Activated naive CD4-positive, alpha-beta T cell (primary cell): ENCODE measurements around the gene SNX9.
"Not testable (repeated sequence)": the region's sequence is repeated elsewhere in the genome, so short reads cannot be mapped to it uniquely, and the experiment has no call there.

Experiments used
- DNase-seq, 4 experiments: peaks; one replicate each; lab custom pipeline; 2025; lab: John Stamatoyannopoulos, UW

Gene SNX9

DNA sequence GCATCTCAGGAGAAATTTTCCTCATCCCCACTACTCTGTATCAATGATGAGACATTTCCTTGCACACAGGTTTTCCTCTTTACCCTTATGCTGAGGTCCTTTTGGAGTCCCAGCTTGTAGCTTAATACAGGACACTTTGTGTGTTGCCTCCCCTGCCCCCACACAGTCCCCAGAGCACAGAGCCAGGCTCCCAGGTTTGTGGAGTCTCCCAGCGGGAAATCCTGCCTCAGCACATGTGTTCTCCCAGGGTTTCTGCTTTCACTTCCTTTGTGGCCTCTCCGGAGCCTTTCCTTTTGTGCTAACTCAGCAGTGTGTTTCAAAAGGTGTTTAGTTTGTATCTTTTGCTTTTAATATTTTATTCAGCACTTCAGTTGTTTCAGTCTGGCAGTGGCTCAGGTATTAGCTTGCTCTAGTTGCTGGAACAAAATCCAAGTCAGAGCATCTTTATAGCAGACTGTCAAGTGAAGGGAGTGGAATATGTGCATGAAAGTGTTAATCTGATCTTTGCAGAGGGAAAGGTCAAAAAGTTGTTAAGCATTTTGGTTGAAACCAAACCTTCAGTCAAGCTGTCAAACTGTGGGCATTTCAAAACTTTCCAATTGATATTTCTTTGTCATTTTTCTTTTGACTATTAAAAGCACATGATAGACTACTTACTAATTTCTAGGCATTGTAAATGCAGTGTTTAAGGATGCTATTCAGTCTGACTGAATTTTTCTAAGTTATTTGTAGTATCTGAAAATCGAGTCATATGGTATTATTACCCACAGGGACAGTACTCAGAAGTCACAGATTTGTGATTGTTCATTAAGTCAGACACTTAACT is 8.6 kb downstream of the SNX9 start:
- DNase-seq = no peak

DNA sequence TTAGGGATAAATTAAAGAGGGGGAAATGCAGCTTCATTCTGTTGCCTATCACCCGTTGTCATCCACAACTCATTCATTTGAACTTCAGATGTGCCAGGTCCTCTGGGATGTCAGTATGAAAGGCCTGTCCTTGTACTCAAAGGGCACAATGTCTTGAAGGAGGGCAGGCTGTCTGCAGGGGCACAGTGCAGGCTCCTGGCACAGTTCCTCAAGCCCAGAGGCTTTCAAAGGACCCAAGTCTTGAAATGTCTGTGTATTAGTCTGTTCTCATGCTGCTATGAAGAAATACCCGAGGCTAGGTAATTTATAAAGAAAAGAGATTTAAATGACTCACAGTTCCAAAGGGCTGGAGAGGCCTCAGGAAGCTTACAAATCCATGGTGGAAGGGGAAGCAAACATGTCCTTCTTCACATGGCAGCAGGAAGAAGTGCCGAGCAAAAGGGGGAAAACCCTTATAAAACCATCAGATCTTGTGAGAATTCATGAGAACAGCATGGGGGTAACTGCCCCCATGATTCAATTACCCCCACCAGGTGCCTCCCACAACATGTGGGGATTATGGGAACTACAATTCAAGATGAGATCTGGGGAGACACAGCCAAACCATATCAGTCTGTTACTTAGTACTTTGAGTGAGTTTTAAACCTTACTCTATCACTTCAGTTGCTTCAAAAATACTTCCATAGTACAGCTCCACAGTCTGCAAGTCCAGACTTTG is 9.4 kb downstream of the SNX9 start:
- no peak for DNase-seq

DNA sequence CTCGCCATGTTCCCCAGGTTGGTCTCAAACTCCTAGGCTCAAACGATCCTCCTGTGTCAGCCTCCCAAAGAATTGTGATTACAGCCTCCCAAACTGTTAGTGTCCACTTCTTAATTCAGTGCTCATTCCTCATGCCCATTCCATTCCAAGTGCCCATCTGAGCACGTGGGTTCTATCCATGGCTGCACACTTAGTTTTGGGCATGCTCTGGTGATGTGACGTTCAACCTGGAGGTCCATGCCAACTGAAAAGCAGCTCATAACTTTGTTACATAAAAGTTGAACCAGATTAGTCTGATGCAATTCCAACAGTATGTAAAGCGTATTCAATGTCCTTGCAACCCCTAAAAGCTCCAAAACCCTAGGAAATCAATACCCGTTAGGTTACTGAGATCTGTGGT is 11.5 kb downstream of the SNX9 start:
- no peak for DNase-seq

DNA sequence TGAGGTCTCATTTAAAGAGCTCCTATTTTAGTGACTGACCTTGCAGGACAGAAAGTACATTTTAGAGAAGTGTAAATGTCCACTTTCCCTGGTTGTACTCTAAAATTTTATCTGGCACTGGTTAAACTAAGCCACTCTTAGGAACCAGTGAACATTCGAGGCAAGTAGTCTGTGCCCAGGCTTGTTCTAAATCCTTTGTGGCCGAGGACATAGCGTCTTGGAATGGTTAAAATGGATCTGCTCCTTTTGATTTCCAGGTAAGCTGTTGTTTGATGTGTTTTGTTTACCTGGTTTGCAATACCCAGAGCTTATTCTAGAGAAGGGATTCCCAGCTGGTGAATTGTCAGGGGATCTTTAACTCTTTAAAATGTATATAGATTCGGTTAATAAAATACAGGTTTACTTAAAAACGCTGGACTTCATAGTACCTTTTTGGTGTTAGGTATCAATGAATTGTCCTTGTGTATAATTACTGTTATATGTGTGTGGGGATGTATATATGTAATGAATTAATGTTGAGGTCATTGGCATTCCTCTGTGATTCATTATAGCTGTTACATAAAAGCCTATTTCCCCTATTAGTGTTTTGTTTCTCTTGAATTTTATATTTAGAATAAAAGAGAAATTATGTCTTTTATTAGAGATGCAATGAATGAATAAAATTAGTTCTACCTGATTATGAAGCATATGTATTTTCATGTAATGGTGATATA is 15.8 kb downstream of the SNX9 start:
- no peak for DNase-seq

DNA sequence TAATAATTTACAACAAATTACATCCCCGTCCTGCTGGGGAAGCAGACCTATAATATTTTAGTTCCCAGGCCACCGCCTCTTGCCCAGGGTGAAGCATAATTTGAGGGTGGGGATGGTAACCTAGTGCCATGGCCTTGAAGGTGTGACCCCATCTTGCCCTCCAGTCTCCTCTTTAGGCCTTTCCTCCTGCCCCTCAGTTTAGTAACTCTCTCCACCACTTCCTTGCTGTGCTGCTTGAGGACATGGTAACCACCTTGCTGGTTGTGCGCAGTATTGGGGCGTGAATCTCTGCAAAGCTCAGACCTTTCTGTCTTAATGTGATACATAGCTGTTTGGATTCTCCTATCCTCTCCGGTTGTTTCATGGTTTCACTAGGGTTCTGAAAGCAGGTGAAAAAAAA is 16.6 kb downstream of the SNX9 start:
- no peak for DNase-seq

DNA sequence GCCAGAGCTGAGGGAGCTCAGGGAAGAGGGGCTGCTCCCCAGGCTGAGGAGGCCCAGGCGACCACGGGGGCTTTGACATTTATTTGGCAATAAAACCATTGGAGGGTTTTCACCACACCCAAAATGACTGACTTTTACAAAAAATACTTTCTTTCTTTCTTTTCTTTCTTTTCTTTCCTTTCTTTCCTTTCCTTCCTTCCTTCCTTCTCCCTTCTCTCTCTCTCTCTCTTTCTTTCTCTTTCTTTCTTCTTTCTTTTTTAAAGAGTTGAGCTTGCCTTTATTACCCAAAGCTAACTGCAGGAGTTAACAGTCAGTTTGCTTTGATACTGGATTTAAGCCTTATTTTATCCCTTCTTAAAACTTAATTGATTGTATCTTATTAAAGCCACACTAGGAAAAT is 17.2 kb downstream of the SNX9 start:
- no peak for DNase-seq

DNA sequence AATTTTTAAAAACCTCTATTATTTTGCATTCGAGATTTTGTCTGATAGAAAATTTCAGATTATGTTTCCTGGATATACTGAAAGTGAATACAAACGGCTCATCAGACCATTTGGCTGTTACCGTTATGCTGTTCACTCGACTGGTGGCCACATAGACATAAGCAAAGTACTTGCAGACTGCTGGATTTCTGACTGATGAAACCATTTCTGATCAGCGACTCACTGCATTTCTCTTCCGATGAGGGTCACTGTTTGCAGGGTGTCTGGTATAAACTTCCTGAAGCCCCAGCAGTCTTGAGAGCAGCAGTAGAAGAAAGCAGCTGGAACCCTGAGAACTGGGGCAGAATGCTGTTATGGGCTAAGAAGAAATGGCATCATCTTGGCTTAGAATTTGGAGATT is 17.7 kb downstream of the SNX9 start:
- DNase-seq = no peak

DNA sequence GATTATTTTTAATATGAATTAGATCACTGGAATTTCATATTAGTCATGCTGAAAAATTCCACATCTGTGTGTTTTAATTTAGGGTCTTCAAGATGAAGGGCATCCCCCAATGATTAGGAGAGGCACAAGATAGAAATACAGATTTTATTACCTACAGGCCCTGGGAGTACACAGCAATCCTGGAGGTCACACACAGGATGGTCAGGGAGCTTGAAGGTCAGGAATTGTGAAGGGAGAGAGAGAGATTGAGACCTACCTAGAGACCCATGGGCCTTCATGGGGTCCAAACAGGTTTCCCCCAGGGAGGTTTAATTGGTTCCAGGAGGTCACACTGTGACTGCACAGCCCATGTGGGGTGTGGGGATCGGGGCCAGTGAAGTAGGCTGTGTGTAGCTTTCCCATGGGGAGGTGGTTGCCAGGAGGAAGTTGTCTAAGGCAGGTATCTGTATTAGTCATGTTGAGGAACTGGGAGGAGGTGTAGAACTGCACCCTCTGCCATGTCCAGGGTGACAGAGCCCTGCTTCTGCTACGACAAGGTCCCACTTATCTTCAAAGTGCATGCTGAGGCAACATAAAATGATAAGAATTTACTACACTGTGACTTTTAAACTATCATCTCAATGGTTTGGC is 18.3 kb downstream of the SNX9 start:
- DNase-seq = no peak

DNA sequence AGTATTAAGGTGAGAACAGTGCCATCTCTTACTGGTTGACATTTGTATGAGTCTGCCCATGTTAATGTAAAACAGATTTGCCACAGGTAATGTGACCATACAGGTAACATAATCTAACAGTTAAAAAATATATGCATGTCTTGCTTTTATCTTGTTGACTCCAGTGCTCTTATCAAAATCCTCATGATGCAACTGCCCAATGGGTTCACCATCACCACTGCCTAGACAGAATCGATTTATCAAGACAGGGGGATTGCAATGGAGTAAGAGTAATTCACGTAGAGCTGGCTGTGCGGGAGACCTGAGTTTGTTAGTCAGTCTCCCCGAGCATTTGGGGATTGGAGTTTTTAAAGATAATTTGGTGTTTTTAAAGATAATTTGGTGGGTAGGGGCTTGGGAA is 19.2 kb downstream of the SNX9 start:
- DNase-seq = no peak

DNA sequence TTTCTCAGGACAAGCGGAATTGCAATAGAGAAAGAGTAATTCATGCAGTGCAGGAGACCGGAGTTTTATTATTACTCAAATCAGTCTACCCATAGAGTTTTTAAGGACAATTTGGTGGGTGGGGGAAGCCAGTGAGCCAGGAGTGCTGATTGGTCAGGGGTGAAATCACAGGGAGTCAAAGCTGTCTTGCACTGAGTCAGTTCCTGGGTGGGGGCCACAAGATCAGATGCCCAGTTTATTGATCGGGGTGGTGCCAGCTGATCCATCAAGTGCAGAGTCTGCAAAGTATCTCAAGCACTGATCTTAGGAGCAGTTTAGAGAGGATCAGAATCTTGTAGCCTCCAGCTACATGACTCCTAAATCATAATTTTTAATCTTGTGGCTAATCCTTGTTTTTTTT is 21.1 kb downstream of the SNX9 start:
- DNase-seq = not testable (repeated sequence)

DNA sequence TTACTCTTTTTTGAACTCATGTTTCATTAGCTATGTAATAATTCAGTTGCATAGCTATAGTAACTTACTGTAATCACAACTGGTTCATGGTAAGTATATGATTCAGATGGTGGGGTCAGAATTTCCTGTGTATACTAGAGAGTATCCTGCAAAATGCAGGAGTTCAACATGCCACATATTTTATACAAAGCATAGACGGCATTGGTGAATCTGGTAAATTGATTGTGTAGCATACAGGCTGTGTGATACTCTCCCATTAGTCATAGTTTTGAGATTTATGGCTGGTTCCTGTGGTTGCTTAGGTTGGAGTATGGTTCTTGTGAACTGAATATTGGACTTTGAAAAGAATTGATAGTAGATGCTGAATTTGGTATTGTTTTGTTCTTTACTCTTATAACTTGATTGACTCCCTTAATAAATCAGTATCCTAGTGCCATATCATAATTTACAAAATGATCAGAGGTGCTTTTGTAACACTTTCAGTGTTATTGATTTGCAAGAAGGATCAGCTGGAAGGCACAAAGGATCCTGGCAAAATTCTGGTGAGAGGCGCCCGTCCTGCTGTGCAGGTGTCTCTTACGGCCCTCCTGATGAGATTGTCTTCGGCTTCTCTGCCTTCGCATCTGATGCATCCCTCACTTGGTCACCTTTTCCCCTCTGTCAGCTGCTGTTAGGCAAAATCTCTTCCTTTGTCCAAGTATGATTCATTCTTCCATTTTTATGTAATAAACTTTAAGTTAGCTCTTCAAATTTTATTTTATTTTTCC is 22.6 kb downstream of the SNX9 start:
- DNase-seq = no peak

DNA sequence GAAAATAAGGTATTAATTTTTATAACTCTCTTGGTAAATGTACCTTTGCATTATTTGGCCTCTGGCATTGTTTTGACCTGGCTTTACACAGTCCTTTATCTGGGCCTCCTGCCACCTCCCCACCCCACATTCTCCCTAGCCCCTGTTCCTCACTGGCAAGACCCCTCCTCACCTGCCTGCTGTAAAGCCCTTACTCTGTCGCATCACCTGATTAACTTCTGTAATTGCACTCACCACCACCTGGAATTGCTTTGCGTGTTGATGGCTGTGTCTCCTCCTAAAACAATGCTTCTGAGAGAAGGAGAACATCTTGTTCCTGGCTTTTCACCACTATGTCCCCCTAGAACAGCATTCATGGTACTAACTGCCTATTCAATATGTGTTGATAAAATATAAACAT is 24.8 kb downstream of the SNX9 start:
- no peak for DNase-seq

DNA sequence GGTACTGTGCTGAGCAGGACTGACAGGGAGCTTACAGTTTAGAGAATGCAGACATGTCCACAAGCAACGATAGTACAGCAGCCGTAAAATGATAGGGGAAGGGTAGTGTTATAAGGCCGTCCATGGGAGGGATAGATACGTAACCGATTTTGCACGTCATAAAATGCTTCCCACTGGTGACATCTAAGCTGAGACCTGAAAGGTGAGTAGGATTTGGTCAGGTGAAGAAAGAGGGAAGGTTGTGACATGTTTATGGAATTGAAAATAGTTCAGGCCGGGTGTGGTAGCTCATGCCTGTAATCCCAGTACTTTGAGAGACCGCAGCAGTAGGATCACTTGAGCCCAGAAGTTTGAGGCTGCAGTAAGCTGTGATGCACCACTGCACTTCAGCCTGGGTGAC is 25.6 kb downstream of the SNX9 start:
- no peak for DNase-seq

DNA sequence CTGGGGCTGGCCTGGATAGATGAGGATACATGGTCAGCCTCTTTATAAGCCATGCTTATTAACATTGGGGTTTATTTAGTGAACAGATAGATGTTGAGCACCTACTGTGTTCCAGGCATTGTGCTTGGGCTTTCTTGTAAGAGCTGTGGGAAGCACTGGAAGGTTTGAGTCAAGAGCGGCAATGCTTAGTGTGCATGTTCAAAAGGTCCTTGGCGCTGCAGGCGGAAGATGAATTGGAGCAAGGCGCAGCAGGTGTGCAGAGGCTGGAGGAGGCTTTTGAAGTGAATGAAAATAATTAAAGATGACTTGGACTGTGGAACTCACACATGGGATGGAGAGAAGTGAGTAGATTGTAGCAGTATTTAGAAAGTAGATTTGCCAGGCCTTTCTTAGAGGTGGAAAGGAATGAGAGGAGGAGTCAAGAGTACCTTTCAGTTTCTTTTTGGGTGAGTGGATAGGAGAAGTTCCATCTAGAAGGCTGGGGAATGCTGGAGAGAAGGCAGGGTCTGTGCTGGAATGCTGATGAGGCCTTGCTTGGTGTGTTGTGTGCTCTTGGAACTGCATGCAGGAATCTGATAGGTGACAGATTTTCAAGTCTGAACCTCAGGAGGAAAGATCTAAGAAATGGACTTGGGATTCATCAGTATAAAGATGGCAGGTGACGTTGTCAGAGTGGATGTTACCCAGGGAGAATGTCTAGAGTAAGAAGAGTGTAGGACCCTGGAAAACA is 26.4 kb downstream of the SNX9 start:
- DNase-seq = no peak

DNA sequence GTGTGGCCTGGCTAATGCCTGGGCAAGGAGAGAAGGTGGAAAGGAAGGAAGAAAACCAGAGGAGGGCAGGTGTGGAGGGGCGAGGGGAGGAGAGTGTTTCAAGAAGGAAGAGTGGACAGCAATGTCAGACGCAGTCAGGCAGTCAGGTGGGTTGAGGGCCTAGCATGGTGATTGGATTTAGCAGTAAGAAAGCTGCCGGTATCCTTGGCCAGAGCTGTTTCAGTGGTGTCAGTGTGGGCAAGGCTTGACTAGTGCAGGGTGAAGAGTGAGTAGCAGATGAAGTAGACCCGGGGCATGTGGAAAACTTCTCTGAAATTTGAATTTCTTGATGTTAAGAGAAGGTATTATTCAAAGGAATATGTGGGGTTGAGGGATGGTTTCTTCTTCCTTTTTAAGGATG is 27.0 kb downstream of the SNX9 start:
- no peak for DNase-seq

DNA sequence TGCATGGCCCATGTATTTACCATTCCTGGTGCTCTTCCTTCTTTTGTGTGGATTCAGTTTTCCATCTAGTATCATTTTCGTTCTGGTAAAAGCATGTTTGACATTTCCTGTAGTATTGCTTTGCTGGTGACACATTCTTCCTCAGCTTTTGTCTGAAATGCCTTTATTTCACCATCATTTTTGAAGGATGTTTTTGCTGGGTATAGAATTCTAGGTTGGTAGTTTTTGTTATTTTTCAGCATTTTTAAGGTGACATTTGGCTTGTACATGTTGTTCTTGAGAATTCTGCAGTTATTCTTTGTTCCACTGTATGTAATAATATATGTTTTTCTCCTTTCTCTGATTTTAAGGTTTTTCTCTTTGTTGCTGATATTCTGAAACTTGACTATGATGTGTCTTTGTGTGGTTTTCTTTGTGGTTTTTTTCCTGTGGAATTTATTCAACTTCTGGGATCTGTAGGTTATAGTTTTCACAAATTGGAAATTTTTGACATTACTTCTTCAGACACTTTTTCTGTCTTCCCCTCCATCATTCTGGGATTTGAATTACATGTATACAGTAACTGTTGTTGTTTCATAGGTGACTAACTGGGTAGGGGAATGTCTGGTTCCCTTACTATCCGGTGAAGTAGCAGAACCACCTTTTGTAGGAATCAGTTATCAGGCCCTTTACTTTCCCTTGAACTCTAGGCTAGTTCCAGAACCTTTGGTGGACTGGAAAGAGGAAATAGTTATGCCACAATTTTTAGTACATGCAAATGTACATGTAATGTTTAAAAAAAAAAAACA is 30.2 kb downstream of the SNX9 start:
- DNase-seq = no peak

DNA sequence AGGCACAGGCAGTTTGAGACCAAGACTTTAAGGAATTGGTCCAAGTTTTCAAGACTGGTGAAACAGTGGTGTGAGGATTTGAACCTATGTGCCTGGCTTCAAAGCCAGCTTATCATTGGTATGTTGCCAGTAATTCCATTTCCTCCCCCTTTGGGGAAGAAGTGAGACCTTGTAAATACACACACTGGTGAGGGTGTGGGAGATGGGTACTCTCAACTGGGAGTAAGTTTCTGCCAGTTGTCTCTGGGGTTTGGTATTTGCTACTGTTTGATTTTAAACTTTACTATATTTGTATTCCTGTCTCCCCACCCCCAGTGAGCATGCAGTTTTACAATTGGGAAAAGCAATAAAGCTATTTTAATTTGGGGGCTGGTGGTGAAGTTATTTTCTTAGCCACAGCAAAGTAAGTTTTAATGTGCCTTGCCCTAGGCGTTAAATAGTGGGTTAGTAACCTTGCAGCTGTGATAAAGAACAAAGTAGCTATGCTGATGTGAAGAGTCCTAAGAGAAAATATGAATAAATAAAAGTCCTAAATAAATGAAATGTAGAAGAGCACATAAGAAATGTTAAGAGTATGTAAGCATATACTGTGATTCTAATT is 31.0 kb downstream of the SNX9 start:
- DNase-seq = no peak

DNA sequence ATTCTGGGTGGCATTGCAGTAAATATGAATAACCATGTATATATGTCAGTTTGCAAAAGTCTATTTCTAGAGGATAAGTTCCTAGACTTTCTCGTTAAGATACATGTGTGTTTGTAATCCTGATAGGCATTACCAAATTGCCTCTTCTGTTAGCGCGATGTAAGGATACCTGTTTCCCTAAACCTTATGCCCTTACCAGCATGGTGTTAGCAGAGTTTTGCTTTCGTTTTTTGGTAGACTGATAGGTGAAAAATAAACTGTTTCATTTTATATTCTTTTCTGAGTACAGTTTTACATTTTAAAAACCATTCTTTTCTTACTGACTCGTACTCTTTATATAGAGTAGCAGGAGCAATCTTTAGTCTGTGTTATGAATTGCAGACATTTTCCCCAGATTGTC is 32.3 kb downstream of the SNX9 start:
- no peak for DNase-seq

DNA sequence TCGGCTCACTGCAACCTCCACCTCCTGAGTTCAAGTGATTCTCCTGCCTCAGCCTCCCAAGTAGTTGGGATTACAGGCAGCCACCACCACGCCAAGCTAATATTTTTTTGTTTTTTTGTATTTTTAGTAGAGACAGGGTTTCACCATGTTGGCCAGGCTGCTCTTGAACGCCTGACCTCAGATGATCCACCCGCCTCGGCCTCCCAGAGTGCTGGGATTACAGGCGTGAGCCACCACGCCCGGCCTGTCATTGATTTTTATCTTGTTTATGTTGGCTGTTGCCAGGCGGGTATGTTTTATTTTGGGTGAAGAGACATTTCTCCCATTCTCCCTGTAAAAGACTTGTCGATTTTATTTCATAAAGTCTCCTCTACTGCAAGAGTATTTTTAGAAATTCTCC is 32.8 kb downstream of the SNX9 start:
- not testable (repeated sequence) for DNase-seq

DNA sequence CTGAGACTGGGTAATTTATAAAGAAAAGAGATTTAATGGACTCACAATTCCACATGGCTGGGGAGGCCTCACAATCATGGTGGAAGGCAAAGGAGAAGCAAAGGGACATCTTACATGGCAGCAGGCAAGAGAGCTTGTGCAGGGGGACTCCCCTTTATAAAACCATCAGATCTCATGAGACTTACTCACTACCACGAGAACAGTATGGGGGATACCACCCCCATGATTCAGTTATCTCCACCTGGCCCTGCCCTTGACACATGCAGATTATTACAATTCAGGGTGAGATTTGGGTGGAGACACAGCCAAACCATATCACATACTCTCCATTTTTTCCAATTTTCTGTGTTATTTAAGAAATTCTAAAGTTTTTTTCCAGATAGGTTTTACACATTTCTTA is 35.6 kb downstream of the SNX9 start:
- not testable (repeated sequence) for DNase-seq
